HG03460 (cell line): Measurements from ENCODE around the gene TFCP2.
"Not testable (repeated sequence)": the region's sequence is repeated elsewhere in the genome, so short reads cannot be mapped to it uniquely, and the experiment has no call there.

Source experiments
- ATAC-seq: cut with Tn5 transposase; IDR thresholded peaks from one replicate; pipeline ENCODE4 v1.9.1; 2021; ENCODE audit not compliant: unreplicated experiment

TFCP2 gene

DNA sequence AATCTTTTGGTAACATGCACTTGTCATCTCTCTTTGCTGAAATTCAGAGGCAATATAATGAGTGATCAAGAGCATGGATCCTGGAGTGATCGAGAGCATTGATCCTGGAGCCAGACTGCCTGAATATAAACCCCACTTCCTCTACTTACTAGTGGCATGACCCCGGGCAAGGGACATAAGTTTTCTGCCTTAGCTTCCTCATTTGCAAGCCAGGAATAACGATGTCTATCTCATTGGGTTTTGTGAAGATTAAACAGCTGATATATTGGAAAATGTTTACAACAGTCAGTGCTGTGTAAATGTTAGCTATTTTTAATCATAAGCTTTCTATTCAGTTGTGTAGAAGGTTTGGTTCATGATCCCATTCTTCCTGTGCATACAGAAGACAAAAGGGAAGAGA is 87.2 kb downstream of the TFCP2 start:
- ATAC-seq, result no peak

DNA sequence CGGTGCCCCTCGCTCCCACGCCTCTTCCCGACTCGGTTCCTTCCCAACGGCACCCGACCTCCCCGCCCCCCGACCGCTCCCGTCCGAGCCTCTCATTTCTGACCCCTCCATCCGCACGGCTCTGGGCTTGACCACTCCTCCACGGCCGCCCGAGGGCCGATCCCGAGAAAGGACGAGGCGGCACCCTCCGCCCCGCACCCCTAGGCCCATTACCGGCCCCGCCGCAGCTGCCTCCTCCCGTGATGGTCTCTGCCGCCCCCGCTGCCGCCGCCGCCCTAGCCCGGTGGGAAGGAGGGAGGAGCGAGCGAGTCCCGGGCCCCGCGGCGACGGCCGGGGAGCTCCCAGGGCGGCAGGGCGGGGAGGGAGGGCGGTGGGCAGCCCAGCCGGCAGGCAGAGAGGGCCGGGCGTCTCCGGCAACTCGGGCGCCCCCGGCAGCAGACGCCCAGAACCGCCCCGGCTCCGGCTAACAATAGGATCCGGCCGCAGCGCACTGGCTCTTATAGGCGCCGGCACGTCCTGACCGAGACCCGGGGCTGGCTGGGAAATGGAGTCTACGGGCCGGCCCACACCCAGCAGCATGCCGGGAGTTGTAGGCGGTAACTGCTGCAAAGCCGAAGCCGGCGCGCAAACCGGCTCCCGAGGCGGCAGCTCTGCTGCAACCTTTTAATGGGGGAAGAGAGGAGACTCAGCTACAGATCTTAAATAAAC is 89.7 kb downstream of the TFCP2 start, which contains the start of gene CSRNP2:
Gene CSRNP2, minus strand, starts transcription at position 471 of the 708 bp plus-strand sequence. CDS start 7,035 bp downstream, outside the sequence.
- peak; percentile 99 for ATAC-seq

DNA sequence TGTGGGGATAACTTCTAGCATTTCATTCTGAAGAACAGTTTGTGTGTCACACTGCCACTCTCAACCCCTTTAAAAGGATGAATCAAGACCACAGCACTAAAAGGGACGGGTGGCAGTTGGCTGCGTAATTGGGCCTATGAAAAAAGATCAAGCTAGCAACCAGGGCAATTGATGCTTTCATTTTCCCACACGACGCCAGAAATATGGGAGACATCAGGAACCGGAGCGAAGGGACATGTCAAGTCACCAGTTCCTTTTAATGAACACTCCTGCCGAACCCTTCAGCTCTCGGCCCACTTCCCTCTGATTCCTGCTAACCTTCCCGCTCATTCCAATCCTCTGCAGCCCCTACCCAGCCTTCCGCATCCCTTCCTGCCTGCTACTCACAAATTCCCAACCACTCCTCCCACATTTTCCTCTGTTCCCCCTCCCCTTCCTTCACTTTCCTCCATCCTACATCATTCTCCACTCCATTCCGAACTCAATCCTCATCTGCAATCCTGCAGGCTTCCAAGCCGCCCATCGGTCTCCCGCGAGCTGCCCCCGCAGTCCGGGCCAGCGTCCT is 90.3 kb downstream of the TFCP2 start:
- ATAC-seq, result no peak

DNA sequence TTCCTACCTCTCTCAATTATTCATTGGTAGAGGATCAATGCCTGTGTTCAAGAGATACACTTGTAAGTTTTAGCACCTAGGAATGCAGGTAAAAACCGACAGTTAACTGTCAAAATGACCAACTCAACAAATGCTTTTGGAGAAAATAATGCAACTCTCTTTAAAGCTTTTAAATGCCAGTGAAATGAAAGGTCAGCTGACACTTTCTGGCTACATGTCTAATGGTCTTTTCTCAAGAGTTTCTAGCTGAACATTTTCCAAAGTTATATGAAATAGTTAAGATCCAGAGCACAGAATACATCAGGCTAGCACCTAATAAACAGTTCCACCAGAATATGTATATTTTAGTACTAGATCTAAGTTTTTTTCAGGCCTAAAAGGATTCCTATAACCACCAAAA is 91.5 kb downstream of the TFCP2 start:
- ATAC-seq, result no peak

DNA sequence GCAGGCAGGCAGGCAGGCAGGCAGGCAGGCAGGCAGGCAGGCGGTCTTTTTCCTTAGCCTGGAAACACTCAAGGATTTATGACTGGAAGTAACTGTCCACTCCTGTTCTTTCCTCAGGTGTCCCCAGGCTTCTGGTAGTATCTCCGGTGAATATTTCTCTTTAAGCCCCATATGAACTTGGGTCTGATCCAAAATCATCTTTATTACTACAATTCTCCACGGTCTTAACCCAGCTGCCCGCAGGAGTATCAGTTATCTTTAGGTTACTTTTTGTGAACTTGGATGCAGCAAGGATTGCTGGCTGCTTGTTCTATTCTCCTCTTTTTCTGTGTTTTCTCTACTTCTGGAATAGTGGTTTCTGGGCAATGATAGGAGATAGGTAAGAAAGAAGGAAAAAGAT is 92.8 kb downstream of the TFCP2 start:
- ATAC-seq, result no peak

DNA sequence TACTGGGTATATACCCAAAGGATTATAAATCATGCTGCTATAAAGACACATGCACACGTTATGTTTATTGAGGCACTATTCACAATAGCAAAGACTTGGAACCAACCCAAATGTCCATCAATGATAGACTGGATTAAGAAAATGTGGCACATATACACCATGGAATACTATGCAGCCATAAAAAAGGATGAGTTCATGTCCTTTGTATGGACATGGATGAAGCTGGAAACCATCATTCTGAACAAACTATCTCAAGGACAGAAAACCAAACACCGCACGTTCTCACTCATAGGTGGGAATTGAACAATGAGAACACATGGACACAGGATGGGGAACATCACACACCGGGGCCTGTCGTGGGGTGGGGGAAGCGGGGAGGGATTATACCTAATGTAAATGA is 94.1 kb downstream of the TFCP2 start:
- not testable (repeated sequence) for ATAC-seq

DNA sequence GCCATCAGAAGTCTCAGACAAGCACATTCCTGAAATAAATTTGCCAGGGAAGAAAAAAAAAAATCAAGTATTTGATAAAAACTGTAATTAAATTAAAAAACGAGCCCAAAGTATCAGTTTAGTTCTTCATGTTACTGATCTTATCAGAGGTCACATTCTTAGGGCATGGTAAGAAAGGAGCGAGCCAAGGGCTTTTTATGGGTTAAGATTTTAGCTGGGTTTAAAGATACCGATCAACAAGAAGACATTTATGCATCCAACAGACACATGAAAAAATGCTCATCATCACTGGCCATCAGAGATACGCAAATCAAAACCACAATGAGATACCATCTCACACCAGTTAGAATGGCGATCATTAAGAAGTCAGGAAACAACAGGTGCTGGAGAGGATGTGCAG is 94.6 kb downstream of the TFCP2 start:
- not testable (repeated sequence) for ATAC-seq

DNA sequence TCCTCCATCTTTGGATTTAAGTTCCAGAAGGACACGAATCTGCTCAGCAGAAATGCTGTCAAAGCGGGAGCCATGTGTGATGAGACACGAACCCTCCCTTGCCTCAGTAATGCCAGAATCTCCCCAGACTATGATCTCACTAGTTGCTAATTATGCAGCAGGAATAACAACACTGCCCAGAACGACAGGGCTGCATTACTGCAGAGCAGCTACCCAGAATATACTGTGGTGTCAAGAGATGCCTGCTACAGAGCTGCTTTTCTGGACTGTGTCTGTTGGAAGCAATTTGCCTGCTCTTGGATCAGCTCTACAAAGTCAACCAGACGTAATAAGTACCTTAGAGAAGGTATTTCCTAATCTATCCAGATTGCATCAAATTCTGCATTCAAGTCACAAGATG is 95.0 kb downstream of the TFCP2 start:
- no peak for ATAC-seq

DNA sequence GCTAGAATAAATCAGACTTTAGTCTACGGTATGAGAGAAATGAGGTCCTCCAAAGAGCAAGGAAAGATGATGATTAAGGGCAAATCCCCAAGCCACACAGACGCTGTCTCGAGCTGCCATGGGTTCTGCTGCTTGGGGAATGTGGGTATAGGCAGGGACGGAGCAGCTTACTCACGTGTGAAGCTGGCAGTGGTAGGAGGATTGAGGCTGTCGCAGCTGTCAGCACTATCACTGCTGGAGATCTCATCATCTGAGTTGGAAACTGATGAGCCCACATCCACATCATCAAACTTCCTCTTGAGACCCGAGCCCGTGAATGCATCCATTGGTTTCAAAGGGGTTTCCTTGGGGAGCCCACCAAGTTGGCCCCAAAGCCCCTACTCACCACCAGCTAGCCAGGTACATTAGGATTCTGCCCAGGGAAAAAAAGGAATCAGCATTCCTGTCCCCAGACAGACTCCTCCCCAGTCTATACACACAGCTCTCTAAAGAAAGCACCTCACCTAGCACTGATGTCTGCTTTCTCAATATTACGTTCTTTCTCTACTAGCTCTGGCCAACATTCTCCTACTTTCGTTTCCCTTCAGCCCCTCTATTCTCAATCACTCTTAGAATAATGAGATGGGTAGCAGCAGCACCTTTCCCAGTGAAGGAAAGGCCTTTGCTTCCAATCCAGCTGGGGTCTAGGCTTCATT is 96.6 kb downstream of the TFCP2 start:
- ATAC-seq, result no peak

DNA sequence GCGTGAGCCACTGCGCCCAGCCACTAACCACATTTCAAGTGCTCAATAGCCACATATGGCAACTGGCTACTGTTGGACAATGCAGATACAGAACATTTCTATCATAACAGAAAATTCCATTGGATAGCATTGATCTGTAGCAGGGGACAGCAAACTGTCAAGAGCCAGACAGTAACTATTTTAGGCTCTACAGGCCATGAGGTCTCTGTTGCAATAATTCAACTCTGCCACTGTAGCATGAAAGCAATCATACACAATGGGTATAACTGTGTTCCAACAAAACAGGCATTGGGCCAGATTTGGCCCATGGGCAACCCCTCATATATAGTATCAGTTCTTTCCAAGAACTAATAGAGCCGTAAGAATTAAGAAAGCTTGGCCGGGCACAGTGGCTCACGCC is 97.5 kb downstream of the TFCP2 start:
- no peak for ATAC-seq

DNA sequence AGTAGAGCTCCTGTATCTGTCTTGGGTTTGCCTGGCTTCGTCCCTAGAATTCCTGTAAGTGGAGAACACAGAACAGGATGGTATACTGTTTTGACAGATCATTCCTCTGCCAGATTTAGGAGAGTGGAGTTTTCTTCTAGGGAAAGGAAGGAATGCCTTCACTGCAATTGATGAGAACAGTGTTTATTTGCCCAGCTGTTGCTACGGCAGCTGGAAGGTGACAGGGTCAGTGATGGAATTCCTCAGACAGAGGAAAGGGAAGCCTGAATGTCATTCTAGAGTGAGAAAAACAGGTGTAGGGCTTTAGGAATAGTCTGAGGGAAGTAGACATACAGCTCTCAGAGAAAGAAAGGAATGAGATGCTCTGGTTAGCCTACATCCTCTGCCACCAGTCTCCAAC is 101.3 kb downstream of the TFCP2 start:
- no peak for ATAC-seq

DNA sequence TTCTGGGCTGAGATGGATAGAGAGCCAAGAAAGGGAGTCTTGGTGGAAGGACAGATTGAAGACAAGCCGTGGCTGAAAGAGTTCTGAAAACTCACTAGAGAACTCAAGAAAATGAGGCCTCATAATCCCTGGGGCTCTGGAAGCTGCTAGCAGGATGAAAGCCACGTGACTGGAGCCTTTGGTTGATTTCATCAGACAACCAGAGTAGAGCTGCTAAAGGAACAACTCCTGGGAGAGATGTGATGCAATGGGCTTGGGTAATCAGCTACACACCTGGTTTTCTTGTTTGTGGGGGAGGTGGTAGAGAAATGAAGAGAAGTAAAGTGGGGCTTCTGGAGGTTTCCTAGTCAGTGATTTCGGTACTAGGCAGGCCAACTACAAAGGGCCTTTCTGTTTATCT is 102.9 kb downstream of the TFCP2 start:
- ATAC-seq, result no peak

DNA sequence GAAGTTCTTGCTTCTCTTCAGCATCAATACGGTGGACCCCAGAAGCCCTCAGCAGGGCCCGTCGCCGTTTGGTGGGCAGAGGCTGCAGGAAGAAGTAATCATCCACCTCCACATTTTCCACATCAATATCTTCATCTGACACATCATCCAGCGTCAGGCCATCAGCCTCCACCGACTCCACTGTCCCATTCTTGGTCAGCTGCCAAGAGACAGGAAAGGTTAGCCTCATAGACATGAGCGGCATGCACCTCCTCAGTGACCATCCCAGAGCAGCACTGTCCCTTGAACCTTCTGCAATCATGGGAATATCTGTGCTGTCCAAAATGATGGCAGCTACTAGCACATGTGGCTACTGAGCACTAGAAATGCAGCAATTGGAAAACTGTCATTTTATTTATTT is 105.2 kb downstream of the TFCP2 start:
- no peak for ATAC-seq

DNA sequence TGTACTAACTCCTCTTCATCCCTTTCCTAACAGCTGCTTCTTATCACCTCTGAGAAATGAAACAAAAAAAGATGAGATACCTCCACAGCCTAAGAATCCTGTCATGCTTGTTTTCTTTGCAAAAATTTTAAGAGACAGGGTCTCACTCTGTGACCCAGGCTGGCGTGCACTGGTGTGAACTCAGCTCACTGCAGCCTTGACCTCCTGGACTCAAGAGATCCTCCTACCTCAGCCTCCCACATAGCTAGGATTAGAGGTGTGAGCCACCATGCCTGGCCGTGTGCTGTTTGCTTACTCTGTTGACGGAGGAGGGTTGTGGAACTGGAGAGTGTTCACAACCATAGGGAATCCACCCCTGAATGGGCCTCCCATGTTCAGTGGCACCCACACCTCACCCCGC is 105.7 kb downstream of the TFCP2 start:
- no peak for ATAC-seq

DNA sequence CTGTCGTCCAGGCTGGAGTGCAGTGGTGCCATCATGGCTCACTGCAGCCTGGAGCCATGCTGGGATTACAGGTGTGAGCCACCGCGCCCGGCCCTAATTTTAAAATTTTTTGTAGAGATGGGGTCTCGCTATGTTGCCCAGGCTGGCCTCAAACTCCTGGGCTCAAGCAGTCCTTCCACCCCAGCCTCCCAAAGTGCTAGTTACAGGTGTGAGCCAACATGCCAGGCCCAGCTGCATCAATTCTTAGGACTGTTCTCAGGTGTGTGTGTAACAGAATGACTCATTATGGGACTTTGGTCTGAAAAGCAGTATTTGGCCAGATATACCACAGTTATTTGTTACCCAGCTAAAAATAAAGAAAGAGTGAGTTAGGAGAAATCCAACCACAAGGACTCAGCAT is 107.4 kb downstream of the TFCP2 start:
- ATAC-seq, result no peak

DNA sequence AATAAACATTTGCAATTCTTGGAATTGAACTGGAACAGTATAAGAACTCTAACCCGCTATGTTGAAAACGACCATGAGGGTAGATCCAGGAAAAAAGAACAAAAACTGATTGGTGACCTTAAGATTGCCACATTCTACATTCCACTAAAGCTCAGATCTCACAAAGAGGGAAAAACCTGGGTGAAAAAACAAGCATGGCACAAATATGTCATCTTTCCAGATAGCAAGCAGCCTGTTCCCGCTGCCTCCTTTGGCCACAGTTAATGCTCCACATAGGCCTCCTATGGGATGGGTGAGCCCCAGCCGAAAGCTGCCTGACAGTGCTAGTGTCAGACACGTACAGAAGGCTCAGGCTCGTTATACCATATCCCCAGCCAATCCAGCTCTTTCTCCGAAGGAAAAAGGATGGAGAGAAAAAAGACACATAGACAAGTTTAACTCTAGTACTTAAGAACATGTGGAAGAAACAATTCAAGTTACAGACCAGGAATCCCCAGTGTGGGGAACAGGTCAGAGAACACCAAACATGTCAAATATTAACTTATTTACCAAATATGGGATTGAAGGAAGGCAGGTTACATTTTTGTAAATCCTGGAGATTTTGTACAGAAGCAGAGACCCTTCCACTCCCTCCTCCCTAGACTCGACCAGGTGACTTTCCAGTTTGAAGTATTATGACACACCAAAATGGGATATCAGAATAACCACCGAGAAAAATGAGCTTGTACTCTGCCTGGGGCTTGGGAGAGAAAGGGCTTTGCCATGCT is 110.1 kb downstream of the TFCP2 start:
- no peak for ATAC-seq

DNA sequence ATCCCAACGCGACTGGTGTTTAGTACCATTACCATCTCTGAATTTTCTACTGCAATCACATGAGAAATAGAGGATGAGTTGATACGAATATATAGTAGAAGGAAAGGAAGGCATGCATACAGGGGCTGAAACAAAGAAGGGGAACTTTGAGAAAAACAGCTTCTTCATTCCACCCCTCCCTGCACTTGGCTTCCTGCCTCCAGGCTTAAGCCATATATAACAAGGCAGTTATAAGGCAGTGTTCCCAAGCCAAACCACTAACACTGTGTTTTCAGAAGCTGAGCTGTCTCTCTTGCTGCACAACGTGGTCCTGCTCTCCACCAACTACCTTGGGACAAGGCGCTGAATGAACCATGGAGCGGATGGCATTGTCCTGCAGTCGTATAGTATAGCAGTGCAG is 113.8 kb downstream of the TFCP2 start:
- ATAC-seq, result no peak

DNA sequence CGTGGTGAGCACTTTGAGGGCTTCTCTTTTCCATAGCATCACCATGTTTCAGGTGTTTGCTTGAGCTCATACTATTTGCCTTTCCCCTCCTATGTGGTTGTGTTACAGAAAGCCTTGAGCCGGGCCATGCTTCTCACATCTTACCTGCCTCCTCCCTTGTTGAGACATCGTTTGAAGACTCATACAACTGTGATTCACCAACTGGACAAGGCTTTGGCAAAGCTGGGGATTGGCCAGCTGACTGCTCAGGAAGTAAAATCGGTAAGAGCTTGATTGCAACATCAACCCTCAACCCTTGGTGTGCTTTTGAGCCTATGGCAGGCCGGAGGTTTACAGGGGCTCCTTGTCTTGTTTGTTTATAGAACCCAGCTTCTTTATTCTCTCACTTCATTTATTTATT is 116.7 kb downstream of the TFCP2 start:
- no peak for ATAC-seq

DNA sequence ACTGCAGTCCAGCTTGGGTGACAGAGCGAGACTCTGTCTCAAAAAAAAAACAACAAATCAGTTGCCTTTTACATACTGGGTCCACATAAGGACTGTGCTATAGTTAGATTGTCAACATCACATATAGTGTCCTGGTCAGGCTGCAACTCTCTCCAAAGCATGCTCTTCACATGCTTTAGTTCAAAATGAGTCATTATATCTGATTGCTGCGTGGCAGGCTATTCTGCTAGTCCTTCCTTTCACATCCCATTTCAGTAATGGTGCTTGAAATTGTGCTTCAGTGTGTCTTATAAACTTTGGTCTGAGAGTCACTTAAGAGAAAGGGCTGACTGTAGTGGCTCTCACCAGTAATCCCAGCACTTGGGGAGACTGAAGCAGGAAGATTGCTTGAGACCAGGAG is 117.9 kb downstream of the TFCP2 start:
- no peak for ATAC-seq

DNA sequence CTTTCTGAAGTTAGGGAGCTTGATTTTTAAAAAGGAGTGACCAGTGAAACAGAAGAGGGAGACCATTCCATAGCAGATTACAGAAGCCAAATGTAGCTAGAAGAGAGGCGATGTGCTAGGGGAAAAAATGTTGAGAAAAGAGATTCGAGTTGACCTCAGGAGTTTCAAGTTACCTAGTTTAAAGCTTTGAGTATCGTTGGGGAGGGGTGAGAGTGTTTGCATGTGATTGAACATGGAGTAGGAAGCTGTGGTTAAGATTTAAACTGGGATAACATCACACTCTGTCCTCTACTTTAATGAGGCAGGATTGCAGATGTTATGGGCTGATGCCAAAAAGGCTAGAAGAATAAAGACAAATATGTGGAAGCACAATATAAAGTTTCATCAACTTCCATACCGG is 121.1 kb downstream of the TFCP2 start:
- no peak for ATAC-seq

DNA sequence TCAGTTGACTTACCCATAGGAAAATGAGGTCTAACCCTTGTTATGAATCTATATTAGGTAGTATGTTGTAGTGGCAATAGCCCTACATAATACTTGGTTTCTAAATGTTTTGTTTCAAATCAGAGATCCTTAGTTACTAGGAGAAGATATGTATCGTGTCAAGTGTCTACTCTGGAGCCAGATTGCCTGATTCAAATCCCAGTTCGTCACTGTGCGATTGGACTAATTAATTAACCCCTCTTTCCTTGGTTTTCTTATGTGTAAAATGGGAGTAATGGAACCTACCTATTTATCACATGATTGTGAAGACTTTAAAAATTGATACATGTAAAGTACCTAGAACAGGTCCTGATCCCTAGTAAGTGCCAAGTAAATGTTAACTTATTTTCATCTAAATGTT is 123.4 kb downstream of the TFCP2 start:
- ATAC-seq, result no peak
